Activated T-helper 17 cell treated with anti-CD3 and anti-CD28 coated beads, Interleukin-2, amount 50 U/mL, for 72 hours (primary cell): ENCODE data around the gene EIF4EBP2. TPM values are rescaled to one million over a fixed set of nuclear protein-coding genes. Genes with fewer than 3 reads are reported as not detected.

Experiments used
- ATAC-seq: fragments of 150-1000 bp; cut with Tn5 transposase; replicated peaks from 2 replicates; pipeline ENCODE4 v1.10.0; 2021; ENCODE audit warnings: mild to moderate bottlenecking, moderate library complexity
- H3K27ac Mint-ChIP-seq: one replicate; pipeline ENCODE4 v1.8.0; 2022; ENCODE audit warnings: mixed read lengths
- H3K27me3 Mint-ChIP-seq: one replicate; pipeline ENCODE4 v1.8.0; 2022; ENCODE audit warnings: mixed read lengths
- H3K36me3 Mint-ChIP-seq: one replicate; pipeline ENCODE4 v1.8.0; 2022; ENCODE audit warnings: low read depth, mild to moderate bottlenecking, mixed read lengths
- H3K4me1 Mint-ChIP-seq: one replicate; pipeline ENCODE4 v1.8.0; 2022; ENCODE audit warnings: mixed read lengths
- H3K4me3 Mint-ChIP-seq: one replicate; pipeline ENCODE4 v1.8.0; 2022; ENCODE audit warnings: mild to moderate bottlenecking, mixed read lengths
- H3K9me3 Mint-ChIP-seq: one replicate; pipeline ENCODE4 v1.8.0; 2022; ENCODE audit warnings: mixed read lengths
- total RNA-seq, 2 donors: library from RNA; stranded (reverse); gene quantifications; one replicate each; pipeline ENCODE4 v1.2.3, GENCODE V29; 2022

Gene EIF4EBP2, protein sequence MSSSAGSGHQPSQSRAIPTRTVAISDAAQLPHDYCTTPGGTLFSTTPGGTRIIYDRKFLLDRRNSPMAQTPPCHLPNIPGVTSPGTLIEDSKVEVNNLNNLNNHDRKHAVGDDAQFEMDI
- total RNA-seq = 10 to 100 TPM; 16.1 to 29.0 TPM

DNA sequence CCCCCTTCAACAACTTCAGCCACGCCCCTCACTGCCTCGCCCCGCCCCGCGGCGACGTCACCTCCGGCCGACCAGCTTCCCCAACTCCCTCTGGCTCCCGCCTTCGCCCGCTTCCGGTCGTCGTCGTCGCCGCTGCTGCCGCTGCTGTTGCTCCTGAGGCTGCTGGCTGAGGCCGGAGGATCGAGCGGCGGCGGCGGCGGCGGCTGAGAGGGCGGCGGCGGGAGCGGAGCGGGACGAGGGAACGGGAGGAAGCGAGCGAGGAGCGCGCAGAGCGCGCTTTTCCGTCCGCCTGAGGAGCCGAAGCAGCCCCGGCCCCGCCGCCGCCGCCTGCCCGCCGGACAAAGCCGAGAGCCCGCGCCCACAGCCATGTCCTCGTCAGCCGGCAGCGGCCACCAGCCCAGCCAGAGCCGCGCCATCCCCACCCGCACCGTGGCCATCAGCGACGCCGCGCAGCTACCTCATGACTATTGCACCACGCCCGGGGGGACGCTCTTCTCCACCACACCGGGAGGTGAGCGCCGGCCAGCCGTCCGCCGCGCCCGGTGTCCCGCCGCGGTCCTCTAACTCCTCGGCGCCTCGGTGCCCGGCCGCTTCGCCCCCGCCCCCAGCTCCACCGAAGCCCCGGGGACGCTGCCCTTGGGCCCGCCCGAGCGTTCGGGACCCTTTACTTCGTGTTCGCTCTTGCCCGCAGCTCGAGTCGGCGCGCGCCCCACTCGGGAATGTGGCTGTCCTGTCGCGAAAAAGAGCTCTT, at the start of gene EIF4EBP2:
Gene EIF4EBP2, plus strand, starts transcription at position 110 of the 751 bp plus-strand sequence. Its CDS starts 257 bp downstream, at position 367.
- H3K36me3 Mint-ChIP-seq = peaks cover 29% of the 10 kb centered on the region
- H3K27ac Mint-ChIP-seq = peak within 1 kb of the TSS; percentile 94
- H3K4me3 Mint-ChIP-seq = peak within 1 kb of the TSS; percentile 98
- peaks cover 41% of the 10 kb centered on the region for H3K4me1 Mint-ChIP-seq
- no peaks in the 10 kb centered on the region for H3K27me3 Mint-ChIP-seq
- ATAC-seq = peak; percentile 98
- H3K9me3 Mint-ChIP-seq = no peaks in the 10 kb centered on the region

DNA sequence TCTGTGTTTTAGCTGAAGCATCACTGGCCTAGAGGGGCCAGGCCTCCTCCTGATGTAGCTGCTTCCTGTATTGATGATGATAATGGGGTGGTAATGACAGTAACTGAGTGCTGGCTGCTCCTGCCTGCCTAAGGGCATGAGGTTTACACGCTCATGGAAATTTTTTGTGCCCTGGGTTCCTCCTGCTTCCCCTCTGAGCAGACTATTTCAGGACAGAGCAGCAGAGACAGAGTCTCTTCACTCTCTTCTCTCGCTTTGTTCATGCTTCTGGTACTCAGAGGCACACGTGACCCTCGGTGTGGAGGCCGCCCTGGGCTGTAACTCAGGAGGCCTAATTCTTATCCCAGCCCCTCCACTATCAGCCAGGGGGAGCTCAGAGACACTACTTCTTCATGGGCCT, 49.4 kb upstream of the EIF4EBP2 start:
- Mint-ChIP-seq H3K27ac (peak overlapping the region; percentile 75), H3K4me1 (peaks cover 23% of the 10 kb centered on the region), H3K9me3 (no peaks in the 10 kb centered on the region), H3K36me3 (no peaks in the 10 kb centered on the region), H3K27me3 (peaks cover 3% of the 10 kb centered on the region), H3K4me3 (peak overlapping the region; percentile 78)
- no peak for ATAC-seq

DNA sequence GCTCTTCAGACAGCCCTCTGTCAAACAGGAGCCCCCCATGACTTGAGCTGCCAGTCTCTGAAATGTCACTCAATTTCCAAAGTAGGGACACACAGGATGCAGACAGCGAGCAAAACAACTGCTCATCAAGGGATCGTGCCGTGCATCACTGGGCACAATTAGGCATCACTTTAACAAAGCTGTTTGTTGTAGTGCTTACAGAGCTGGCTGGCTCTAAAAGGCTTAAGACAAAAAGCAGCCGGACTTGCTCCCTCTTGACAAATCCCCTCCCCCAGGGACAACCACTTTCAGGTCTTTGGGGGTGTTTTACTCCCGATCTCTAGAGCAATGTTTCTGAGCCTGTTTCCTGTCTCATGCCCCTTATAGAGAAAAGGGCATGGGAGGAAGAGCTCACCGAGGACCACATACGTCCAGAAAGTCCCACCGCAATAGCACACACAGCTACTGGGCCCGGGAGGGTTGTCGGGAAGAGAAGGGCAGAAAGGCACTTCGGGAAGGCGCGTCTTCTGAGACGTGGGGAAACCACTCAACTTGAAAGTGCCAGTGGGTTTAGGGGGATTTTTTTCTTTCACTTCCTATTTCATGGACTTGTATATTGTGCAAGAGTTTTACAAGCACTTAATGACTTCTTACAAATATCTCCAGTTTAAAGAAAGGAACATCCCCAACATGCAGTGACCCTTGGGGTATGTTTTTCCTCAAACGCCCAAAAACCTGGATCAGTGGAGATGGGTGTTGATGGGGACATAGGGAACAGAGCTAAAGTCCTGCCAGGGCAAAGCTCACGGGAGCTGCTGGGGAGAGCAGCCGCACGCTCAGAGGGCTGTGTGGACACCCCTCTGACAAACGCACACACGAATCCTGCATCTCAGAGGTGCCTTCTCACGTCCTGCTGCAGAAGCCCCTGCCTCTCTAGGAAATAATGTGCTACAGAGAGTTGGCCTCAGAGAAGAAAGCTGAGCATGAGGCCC, 48.6 kb upstream of the EIF4EBP2 start:
- ATAC-seq = peak; percentile 82
- Mint-ChIP-seq H3K27ac (peak overlapping the region; percentile 75), H3K4me3 (peak overlapping the region; percentile 78), H3K9me3 (no peaks in the 10 kb centered on the region), H3K4me1 (peaks cover 23% of the 10 kb centered on the region), H3K36me3 (no peaks in the 10 kb centered on the region), H3K27me3 (peaks cover 3% of the 10 kb centered on the region)

DNA sequence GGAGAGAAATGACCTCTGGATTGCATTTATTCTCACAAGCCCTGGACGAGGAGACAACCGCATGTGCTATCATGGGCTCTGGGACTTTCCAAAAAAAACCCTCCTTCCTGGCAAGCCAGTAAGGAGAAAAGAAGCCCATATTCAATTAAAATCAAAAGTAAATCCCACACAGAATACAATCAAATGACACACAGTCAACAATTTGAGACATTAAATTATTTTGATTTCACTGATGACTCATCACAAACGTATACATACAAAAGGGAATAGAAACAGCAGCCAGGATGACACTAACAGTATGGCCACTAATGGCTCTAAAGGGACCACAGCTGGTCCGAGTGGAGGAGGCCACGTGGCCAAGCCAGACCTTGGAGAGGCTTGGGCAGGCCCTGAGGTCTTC, 46.4 kb upstream of the EIF4EBP2 start:
- peak overlapping the region; percentile 16 for H3K4me3 Mint-ChIP-seq
- no peak overlapping the region for H3K27ac Mint-ChIP-seq
- peak; percentile 41 for ATAC-seq
- H3K9me3 Mint-ChIP-seq = no peaks in the 10 kb centered on the region
- H3K36me3 Mint-ChIP-seq = no peaks in the 10 kb centered on the region
- peaks cover 3% of the 10 kb centered on the region for H3K27me3 Mint-ChIP-seq
- H3K4me1 Mint-ChIP-seq = peaks cover 23% of the 10 kb centered on the region

DNA sequence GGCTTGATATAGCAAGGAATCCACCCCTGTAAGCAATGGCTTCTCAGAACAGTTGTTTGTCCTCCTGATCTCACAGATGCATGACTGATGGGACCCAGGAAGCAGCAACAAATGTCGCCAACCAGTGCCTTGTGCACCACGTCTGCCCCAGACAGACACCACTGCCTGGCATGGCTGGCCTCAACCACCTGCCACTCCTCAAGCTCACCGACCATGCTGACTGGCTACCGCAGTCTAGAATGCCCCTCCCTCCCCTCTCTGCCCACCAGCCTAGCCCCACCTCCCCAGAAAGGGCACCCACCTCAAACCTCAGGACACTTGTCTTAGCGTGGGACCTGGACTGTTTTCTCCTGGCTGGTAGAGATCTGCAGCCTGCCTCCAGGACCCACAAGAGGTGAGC, 45.5 kb upstream of the EIF4EBP2 start:
- H3K27ac Mint-ChIP-seq = no peak overlapping the region
- no peak overlapping the region for H3K4me3 Mint-ChIP-seq
- no peaks in the 10 kb centered on the region for H3K36me3 Mint-ChIP-seq
- no peak for ATAC-seq
- peaks cover 23% of the 10 kb centered on the region for H3K4me1 Mint-ChIP-seq
- H3K27me3 Mint-ChIP-seq = peaks cover 3% of the 10 kb centered on the region
- H3K9me3 Mint-ChIP-seq = no peaks in the 10 kb centered on the region

DNA sequence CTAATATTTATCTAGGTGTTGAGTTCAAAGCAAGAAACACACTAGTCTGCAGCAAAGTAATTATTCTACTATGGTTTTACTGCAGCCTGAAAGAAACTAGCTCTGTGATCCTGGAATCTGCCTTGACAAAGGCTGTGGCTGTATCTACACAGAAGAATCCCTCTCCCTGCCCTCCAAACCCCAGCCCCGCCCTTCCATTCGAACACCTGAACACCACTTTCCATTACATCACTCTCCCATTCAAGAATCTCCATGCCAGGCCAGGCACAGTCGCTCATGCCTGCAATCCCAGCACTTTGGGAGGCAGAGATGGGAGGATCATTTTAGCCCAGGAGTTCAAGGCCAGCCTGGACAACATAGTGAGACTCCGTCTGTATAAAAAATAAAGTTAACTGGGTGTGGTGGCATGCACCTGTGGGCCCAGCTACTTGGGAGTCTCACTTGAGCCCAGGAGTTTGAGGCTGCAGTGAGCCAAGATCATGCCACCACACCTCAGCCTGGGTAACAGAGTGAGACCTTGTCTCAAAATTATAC, 44.9 kb upstream of the EIF4EBP2 start:
- Mint-ChIP-seq H3K4me3 (no peak overlapping the region), H3K36me3 (no peaks in the 10 kb centered on the region), H3K27me3 (peaks cover 3% of the 10 kb centered on the region), H3K4me1 (peaks cover 23% of the 10 kb centered on the region), H3K27ac (no peak overlapping the region), H3K9me3 (no peaks in the 10 kb centered on the region)
- no peak for ATAC-seq

DNA sequence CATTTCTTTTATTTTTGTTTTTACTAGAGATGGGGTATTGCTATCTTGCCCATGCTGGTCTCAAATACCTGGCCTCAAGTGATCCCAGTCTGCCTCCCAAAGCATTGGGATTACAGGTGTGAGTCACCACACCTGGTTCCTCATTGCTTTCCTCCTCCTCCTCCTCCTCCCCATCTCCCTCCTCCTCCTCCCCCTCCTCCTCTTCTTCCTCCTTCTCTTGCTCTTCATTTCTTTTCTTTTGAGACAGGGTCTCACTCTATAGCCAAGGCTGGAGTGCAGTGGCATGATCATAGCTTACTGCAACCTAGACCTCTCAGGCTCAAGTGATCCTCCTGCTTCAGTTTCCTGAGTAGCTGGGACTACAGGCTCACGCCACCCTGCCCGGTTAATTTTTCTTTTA, 43.7 kb upstream of the EIF4EBP2 start:
- peaks cover 3% of the 10 kb centered on the region for H3K27me3 Mint-ChIP-seq
- H3K36me3 Mint-ChIP-seq = no peaks in the 10 kb centered on the region
- no peak overlapping the region for H3K4me3 Mint-ChIP-seq
- H3K4me1 Mint-ChIP-seq = peaks cover 23% of the 10 kb centered on the region
- no peak overlapping the region for H3K27ac Mint-ChIP-seq
- no peak for ATAC-seq
- H3K9me3 Mint-ChIP-seq = no peaks in the 10 kb centered on the region

DNA sequence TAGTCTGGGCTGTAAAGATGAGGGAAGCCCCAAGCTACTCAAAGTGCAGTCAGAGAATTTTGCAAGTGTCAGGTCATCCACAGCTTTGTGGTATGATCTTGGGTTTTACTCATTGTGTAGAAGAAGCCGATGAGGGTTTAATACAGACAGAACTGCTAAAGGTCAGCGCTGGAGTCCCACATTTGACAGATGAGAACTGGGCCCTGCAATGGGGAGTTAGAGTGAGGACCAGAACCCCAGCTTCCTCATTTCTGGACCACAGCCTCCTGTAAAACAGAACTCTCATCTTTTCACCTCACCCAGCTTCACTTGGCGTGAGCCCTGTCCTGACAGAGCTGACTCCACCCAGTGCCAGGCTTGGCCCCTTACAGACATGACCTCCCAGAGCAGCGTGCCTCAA, 41.6 kb upstream of the EIF4EBP2 start:
- Mint-ChIP-seq H3K36me3 (no peaks in the 10 kb centered on the region), H3K27me3 (no peaks in the 10 kb centered on the region), H3K4me1 (peaks cover 10% of the 10 kb centered on the region), H3K27ac (no peak overlapping the region), H3K4me3 (no peak overlapping the region), H3K9me3 (no peaks in the 10 kb centered on the region)
- no peak for ATAC-seq

DNA sequence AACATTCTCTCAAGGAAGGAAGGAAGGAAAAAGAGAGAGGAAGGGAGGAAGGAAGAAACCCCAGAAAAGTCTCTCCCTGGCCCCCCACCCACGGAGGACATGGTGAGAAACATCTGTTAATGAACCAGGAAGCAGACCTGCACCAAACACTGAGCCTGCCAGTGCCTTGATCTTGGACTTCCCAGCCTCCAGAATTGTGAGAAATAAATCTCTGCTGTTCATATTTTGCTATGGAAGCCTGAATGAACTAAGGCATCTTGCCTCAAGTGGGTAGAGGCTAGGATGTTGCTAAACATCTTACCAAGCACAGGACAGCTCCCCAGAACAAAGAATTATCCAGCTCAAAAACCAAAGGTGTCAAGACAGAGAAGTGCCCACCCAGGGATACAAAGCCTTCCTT, 40.7 kb upstream of the EIF4EBP2 start:
- no peaks in the 10 kb centered on the region for H3K9me3 Mint-ChIP-seq
- peaks cover 4% of the 10 kb centered on the region for H3K4me1 Mint-ChIP-seq
- H3K27me3 Mint-ChIP-seq = no peaks in the 10 kb centered on the region
- no peaks in the 10 kb centered on the region for H3K36me3 Mint-ChIP-seq
- H3K4me3 Mint-ChIP-seq = no peak overlapping the region
- ATAC-seq = no peak
- no peak overlapping the region for H3K27ac Mint-ChIP-seq

DNA sequence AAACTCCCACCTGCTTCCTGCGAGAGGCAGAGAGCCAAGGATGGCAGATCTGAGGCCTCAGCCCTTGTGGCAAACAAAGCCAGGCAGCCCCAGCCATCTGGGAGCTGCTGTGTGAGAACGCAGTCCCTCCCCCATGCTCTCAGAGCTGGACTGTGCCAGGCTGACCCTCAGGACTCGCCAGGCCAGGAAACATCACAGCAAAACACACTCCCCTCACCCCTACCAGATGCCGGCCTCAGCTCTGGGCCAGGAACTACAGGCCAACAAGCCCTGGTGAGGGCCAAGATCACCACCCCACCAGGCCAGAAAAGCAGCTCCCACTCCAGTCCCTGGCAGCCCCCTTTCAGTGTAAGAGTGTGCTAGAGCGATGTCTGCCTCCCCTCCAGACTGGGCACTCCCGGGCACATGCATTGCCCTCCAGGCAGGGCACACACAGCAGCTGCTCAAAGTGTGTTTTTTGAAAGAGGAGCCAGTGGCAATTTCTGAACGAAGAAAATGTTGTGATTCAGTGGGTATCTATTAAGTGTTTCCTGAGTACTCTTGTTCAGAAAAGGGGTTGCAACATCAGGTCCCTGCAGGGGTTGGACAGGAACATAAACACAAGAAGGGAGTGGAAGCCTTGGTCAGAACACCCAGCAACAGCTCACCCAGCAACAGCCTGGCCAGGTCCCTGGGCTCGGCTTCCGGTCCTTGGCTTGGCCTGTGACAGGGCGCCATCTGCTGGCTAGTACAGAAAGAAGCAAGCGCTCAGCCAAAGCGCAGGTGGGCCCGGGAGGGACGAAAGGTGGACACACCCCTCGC, 39.8 kb upstream of the EIF4EBP2 start:
- H3K4me3 Mint-ChIP-seq = peak overlapping the region; percentile 38
- H3K36me3 Mint-ChIP-seq = no peaks in the 10 kb centered on the region
- peaks cover 4% of the 10 kb centered on the region for H3K4me1 Mint-ChIP-seq
- H3K9me3 Mint-ChIP-seq = no peaks in the 10 kb centered on the region
- no peaks in the 10 kb centered on the region for H3K27me3 Mint-ChIP-seq
- H3K27ac Mint-ChIP-seq = peak overlapping the region; percentile 17
- ATAC-seq = peak; percentile 99

DNA sequence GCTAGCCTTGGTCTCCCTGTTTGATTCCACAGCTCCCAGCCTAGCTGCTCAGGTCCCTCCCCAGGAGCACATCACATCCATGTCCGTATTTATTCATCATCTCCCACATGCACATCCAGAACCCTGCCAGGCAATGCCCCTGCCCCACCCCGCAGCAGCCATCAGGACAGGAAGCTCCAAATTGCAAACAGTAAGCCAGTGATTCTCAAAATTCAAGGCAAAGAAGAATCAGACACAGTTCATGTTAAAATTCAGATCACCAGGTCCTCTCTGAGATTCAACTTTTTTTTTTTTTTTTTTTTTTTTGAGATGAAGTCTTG, 39.2 kb upstream of the EIF4EBP2 start:
- Mint-ChIP-seq H3K4me3 (peak overlapping the region; percentile 38), H3K36me3 (no peaks in the 10 kb centered on the region), H3K9me3 (no peaks in the 10 kb centered on the region), H3K4me1 (peaks cover 4% of the 10 kb centered on the region), H3K27ac (peak overlapping the region; percentile 17), H3K27me3 (no peaks in the 10 kb centered on the region)
- ATAC-seq = no peak

DNA sequence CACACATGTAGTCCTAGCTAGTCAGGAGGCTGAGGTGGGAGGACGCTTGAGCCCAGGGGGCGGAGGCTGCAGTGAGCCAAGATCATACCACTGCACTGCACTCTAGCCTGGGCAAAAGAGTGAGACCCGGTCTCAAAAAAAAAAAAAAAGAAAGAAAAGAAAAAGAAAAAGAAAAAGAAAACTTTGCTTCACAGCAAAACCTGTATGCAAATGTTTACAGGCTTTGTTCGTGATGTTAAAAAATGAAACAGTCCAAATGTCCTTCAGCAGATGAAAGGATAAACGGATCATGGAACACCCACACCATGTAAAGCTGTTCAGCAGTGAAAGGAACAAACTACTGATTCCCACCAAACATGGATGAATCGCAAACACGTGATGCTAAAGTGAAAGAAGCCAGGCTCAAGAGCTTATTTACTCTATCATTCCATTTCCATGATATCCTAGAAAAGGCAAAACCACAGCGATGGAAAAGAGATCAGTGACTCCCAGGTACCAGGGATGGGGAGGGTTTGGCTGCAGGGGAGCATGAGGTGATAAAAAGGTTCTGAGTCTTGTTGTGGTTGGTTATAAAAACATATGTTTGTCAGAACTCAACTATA, 36.6 kb upstream of the EIF4EBP2 start:
- H3K4me3 Mint-ChIP-seq = no peak overlapping the region
- no peaks in the 10 kb centered on the region for H3K9me3 Mint-ChIP-seq
- H3K27me3 Mint-ChIP-seq = no peaks in the 10 kb centered on the region
- H3K36me3 Mint-ChIP-seq = no peaks in the 10 kb centered on the region
- H3K4me1 Mint-ChIP-seq = peaks cover 4% of the 10 kb centered on the region
- H3K27ac Mint-ChIP-seq = no peak overlapping the region
- no peak for ATAC-seq

DNA sequence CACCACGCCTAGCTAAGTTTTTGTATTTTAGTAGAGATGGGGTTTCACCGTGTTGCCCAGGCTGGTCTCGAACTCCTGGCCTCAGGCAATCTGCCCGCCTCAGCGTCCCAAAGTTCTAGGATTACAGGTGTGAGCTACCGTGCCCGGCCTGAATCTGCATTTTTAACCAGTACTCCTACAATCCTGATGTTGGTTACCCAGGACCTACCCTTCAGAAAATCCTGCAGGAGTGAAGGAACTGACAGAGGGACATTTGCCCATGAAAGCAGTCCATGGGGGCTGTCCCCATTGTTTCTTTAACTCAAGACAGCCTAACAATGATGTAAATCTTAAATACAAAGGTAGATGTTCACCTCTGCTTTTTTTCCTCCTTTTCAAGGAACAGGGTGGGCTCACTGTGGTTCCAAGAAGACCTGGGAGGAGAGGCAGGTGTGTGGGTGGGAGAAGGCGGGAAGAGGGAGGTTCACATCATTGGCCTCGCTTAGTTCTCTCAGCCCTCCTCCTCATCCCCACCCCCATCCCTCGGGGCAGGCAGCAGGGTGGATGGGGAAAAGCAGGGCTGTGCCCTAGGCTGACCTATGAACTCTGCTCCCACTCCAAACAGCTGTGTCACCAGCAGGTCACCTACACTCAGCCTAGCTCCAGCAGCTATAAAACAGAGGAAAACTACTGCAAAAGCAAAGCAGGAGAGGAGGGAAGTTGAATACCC, 35.0 kb upstream of the EIF4EBP2 start:
- ATAC-seq = no peak
- Mint-ChIP-seq H3K27me3 (no peaks in the 10 kb centered on the region), H3K27ac (no peak overlapping the region), H3K36me3 (no peaks in the 10 kb centered on the region), H3K9me3 (no peaks in the 10 kb centered on the region), H3K4me1 (peaks cover 4% of the 10 kb centered on the region), H3K4me3 (no peak overlapping the region)
